H9 (cell line): Measurements from ENCODE around the gene TTLL9. TPM values are rescaled to one million over a fixed set of nuclear protein-coding genes. Genes with fewer than 3 reads are reported as not detected.

Source experiments
- DNase-seq: peaks from one replicate; pipeline ENCODE4 v3.0.0-alpha.2; 2017
- H2AFZ ChIP-seq: one replicate; pipeline ENCODE4 v1.6.1; 2013; ENCODE audit warnings: mild to moderate bottlenecking, low read length, control low read depth, moderate library complexity
- H2AK5ac ChIP-seq: 2 replicates; pipeline ENCODE4 v1.6.1; 2013; ENCODE audit warnings: low read length, control low read depth, mixed read lengths; ENCODE audit not compliant: insufficient read length
- H2BK120ac ChIP-seq: one replicate; pipeline ENCODE4 v1.6.1; 2013; ENCODE audit warnings: low read depth, mild to moderate bottlenecking, low read length, control low read depth, inconsistent platforms; ENCODE audit not compliant: poor library complexity, severe bottlenecking
- H2BK12ac ChIP-seq: 2 replicates; pipeline ENCODE4 v1.6.1; 2013; ENCODE audit warnings: low read length, control low read depth, mixed read lengths, low read depth; ENCODE audit not compliant: insufficient read length
- H2BK15ac ChIP-seq: 2 replicates; pipeline ENCODE4 v1.6.1; 2013; ENCODE audit warnings: low read depth, low read length, control low read depth
- H2BK20ac ChIP-seq: one replicate; pipeline ENCODE4 v1.6.1; 2013; ENCODE audit warnings: low read depth, mild to moderate bottlenecking, low read length, control low read depth, inconsistent platforms; ENCODE audit not compliant: poor library complexity, severe bottlenecking
- H2BK5ac ChIP-seq: 2 replicates; pipeline ENCODE4 v1.6.1; 2013; ENCODE audit warnings: low read length, control low read depth, mixed read lengths; ENCODE audit not compliant: insufficient read length
- H3K14ac ChIP-seq: 2 replicates; pipeline ENCODE4 v1.6.1; 2013; ENCODE audit warnings: low read length, control low read depth; ENCODE audit not compliant: insufficient read depth
- H3K18ac ChIP-seq: 2 replicates; pipeline ENCODE4 v1.6.1; 2013; ENCODE audit warnings: low read depth, mild to moderate bottlenecking, mixed read lengths, low read length, control low read depth; ENCODE audit not compliant: insufficient read length
- H3K23ac ChIP-seq: 2 replicates; pipeline ENCODE4 v1.6.1; 2013; ENCODE audit warnings: low read length, control low read depth, mixed read lengths, low read depth; ENCODE audit not compliant: insufficient read length
- H3K23me2 ChIP-seq: 2 replicates; pipeline ENCODE4 v1.6.1; 2013; ENCODE audit warnings: low read depth, mild to moderate bottlenecking, mixed read lengths, low read length, control low read depth; ENCODE audit not compliant: insufficient read length, poor library complexity, severe bottlenecking
- H3K27ac ChIP-seq: 2 replicates; pipeline ENCODE4 v1.5.1; 2013; ENCODE audit warnings: low read length, control low read depth, mixed read lengths, low read depth; ENCODE audit not compliant: insufficient read length
- H3K27me3 ChIP-seq: 2 replicates; pipeline ENCODE4 v1.6.1; 2013; ENCODE audit warnings: low read length, control low read depth, inconsistent platforms; ENCODE audit not compliant: insufficient read depth
- H3K4ac ChIP-seq: 2 replicates; pipeline ENCODE4 v1.6.1; 2013; ENCODE audit warnings: low read depth, mild to moderate bottlenecking, control low read depth, inconsistent platforms, low read length, moderate library complexity
- H3K4me1 ChIP-seq: 2 replicates; pipeline ENCODE4 v1.6.1; 2013; ENCODE audit warnings: low read length, control low read depth, inconsistent platforms; ENCODE audit not compliant: insufficient read depth
- H3K4me2 ChIP-seq: 2 replicates; pipeline ENCODE4 v1.6.1; 2013; ENCODE audit warnings: low read length, control low read depth, mixed read lengths; ENCODE audit not compliant: insufficient read length, insufficient read depth
- H3K56ac ChIP-seq: 2 replicates; pipeline ENCODE4 v1.6.1; 2013; ENCODE audit warnings: low read depth, mild to moderate bottlenecking, mixed read lengths, low read length, control low read depth; ENCODE audit not compliant: insufficient read length
- H3K79me1 ChIP-seq: 2 replicates; pipeline ENCODE4 v1.6.1; 2013; ENCODE audit warnings: low read depth, mild to moderate bottlenecking, moderate library complexity, low read length, control low read depth, inconsistent platforms; ENCODE audit not compliant: insufficient read depth, poor library complexity, severe bottlenecking
- H3K79me2 ChIP-seq: 2 replicates; pipeline ENCODE4 v1.6.1; 2013; ENCODE audit warnings: low read length, control low read depth, inconsistent platforms; ENCODE audit not compliant: insufficient read depth
- H3K9ac ChIP-seq: 2 replicates; pipeline ENCODE4 v1.6.1; 2013; ENCODE audit warnings: low read length, control low read depth, mixed read lengths; ENCODE audit not compliant: insufficient read length; ENCODE audit errors: extremely low read depth
- H3K9me3 ChIP-seq: one replicate; pipeline ENCODE4 v1.6.1; 2013; ENCODE audit warnings: low read depth, low read length, inconsistent platforms; ENCODE audit not compliant: control insufficient read depth
- H3T11ph ChIP-seq: one replicate; pipeline ENCODE4 v1.6.1; 2013; ENCODE audit warnings: mild to moderate bottlenecking, low read length, control low read depth, inconsistent platforms
- H4K20me1 ChIP-seq: one replicate; pipeline ENCODE4 v1.6.1; 2013; ENCODE audit not compliant: control insufficient read depth, insufficient read length, insufficient read depth
- H4K5ac ChIP-seq: 2 replicates; pipeline ENCODE4 v1.6.1; 2013; ENCODE audit warnings: low read depth, mild to moderate bottlenecking, mixed read lengths, low read length, control low read depth; ENCODE audit not compliant: insufficient read length
- H4K8ac ChIP-seq: replicated peaks from 2 replicates; pipeline ENCODE4 v1.6.1; 2013; ENCODE audit warnings: low read length, control low read depth, mixed read lengths, low read depth; ENCODE audit not compliant: insufficient read length
- H4K91ac ChIP-seq: 2 replicates; pipeline ENCODE4 v1.6.1; 2013; ENCODE audit warnings: low read depth, mild to moderate bottlenecking, moderate library complexity, mixed read lengths, low read length, control low read depth; ENCODE audit not compliant: insufficient read length
- H3K27ac Mint-ChIP-seq, 3 experiments: 2 replicates in 2 of 3; 3 replicates in 1 of 3; pipeline ENCODE4 v1.8.0; 2020 to 2021; ENCODE audit warnings: mixed read lengths in 3 of 3, mild to moderate bottlenecking in 1 of 3, moderate library complexity in 1 of 3
- H3K27me3 Mint-ChIP-seq: 2 replicates; pipeline ENCODE4 v1.8.0; 2021; ENCODE audit warnings: low read depth, mild to moderate bottlenecking, moderate library complexity, mixed read lengths
- H3K36me3 Mint-ChIP-seq, 3 experiments: 2 replicates in 2 of 3; 3 replicates in 1 of 3; pipeline ENCODE4 v1.8.0; 2020 to 2021; ENCODE audit warnings: low read depth in 3 of 3, mixed read lengths in 3 of 3; ENCODE audit not compliant: insufficient read depth in 1 of 3
- H3K4me1 Mint-ChIP-seq, 2 experiments: 2 replicates each; pipeline ENCODE4 v1.8.0; 2020; ENCODE audit warnings: mixed read lengths in 2 of 2
- H3K4me3 Mint-ChIP-seq, 2 experiments: 2 replicates in 1 of 2; 3 replicates in 1 of 2; pipeline ENCODE4 v1.8.0; 2020 to 2021; ENCODE audit warnings: mild to moderate bottlenecking in 2 of 2, mixed read lengths in 2 of 2, moderate library complexity in 1 of 2
- H3K9me3 Mint-ChIP-seq, 2 experiments: 2 replicates in 1 of 2; 3 replicates in 1 of 2; pipeline ENCODE4 v1.8.0; 2020; ENCODE audit warnings: mild to moderate bottlenecking in 2 of 2, mixed read lengths in 2 of 2, moderate library complexity in 1 of 2
- WGBS: extraction: QIAGEN DNeasy Blood & Tissue Kit; methylation state at CpG from one replicate; pipeline ENCODE4 v1.1.7; 2013; ENCODE audit warnings: missing lambda C conversion rate, low lambda C conversion rate, mixed read lengths; ENCODE audit not compliant: insufficient read length; ENCODE audit errors: extremely low coverage; 5-methylcytosine and 5-hydroxymethylcytosine counted together
- total RNA-seq: library from RNA; stranded (reverse); gene quantifications from 2 replicates; pipeline ENCODE4 v1.2.1, GENCODE V29; 2021
- TF ChIP-seq, protein P1 (sequence below): fragments of 200-600 bp; sonication (generic); conservative IDR thresholded peaks from 3 replicates; pipeline ENCODE4 v1.8.0; 2021; ENCODE audit warnings: antibody characterized with exemption, mild to moderate bottlenecking

TTLL9 gene
- total RNA-seq, 1 experiment from 2014 or later = 0.20 TPM

DNA sequence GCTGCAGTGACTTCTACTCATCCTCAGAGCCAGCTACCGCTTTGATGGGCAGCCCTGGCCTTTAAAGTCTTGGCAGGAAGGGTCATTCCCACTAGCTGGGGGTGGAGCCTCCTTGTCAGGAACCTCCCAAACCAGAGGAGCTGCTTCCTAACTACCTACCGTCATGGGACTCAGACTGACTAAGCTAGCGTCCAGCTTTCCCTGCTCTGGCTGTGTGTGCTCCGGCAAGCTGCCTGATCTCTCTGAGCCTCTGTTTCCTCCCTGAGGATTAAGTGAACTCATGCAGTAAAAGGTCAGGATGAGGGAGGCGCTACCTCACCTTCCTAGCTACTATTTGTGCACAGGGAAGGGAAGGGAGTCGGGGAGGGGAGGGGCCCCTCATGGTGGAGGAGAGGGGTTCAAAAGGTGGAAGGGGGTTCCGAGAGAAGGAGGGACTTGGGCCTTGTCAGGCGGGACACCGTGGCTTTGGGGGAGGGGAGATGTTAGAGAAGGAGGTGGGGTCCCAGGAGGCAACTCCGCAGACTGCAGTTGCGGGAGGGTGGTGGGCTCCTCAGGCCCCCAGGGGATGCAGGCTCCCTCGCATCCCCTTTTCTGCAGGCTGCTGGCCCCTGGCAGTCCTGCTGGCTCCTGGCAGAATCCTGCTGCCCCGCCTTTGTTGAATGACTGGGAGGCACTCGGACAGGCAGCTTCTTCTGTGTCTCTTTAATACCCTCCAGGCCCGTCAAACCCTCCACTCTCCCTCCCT is 9.9 kb upstream of the TTLL9 start:
- peaks cover 5% of the 10 kb centered on the region; the same call in 1 of the 2 replicates for H3K4me1 ChIP-seq
- H3K27me3 ChIP-seq = no peaks in the 10 kb centered on the region
- no peaks in the 10 kb centered on the region for H3K9me3 ChIP-seq
- H3K23ac ChIP-seq = no peak overlapping the region
- no peak overlapping the region for H4K8ac ChIP-seq
- H4K20me1 ChIP-seq = no peaks in the 10 kb centered on the region
- no peak overlapping the region for H2BK12ac ChIP-seq
- DNase-seq = peak; percentile 74
- no peak overlapping the region for H2BK120ac ChIP-seq
- H3K14ac ChIP-seq = no peak overlapping the region
- no peak overlapping the region for H4K5ac ChIP-seq
- H2AK5ac ChIP-seq = no peak overlapping the region
- Mint-ChIP-seq H3K36me3 (no peaks in the 10 kb centered on the region; a peak in 1 of 7 replicates), H3K4me1 (peaks cover 30 to 31% of the 10 kb centered on the region in 2 experiments), H3K27me3 (peaks cover 15% of the 10 kb centered on the region), H3K9me3 (no peaks in the 10 kb centered on the region), H3K4me3 (peak overlapping the region; percentile 84 to 85), H3K27ac (no peak overlapping the region)
- TF ChIP-seq, protein P1, sequence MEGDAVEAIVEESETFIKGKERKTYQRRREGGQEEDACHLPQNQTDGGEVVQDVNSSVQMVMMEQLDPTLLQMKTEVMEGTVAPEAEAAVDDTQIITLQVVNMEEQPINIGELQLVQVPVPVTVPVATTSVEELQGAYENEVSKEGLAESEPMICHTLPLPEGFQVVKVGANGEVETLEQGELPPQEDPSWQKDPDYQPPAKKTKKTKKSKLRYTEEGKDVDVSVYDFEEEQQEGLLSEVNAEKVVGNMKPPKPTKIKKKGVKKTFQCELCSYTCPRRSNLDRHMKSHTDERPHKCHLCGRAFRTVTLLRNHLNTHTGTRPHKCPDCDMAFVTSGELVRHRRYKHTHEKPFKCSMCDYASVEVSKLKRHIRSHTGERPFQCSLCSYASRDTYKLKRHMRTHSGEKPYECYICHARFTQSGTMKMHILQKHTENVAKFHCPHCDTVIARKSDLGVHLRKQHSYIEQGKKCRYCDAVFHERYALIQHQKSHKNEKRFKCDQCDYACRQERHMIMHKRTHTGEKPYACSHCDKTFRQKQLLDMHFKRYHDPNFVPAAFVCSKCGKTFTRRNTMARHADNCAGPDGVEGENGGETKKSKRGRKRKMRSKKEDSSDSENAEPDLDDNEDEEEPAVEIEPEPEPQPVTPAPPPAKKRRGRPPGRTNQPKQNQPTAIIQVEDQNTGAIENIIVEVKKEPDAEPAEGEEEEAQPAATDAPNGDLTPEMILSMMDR = peak; percentile 14; the same call in 1 of the 3 replicates
- no peak overlapping the region for H3K9ac ChIP-seq
- H2AFZ ChIP-seq = no peak overlapping the region
- H3K56ac ChIP-seq = no peak overlapping the region
- H3T11ph ChIP-seq = no peak overlapping the region
- no peak overlapping the region for H4K91ac ChIP-seq
- H2BK15ac ChIP-seq = no peak overlapping the region
- no peak overlapping the region for H2BK20ac ChIP-seq
- no CpG with 5 or more reads among the region's 15 CpGs for WGBS
- H3K27ac ChIP-seq = no peak overlapping the region
- peaks cover 13% of the 10 kb centered on the region for H3K23me2 ChIP-seq
- no peaks in the 10 kb centered on the region for H3K79me1 ChIP-seq
- H2BK5ac ChIP-seq = no peak overlapping the region
- no peak overlapping the region for H3K18ac ChIP-seq
- no peaks in the 10 kb centered on the region for H3K79me2 ChIP-seq
- H3K4ac ChIP-seq = no peak overlapping the region
- peak overlapping the region; percentile 53 for H3K4me2 ChIP-seq
